GM18861 (cell line): ENCODE data around the gene KLK10.

Experiments used
- ATAC-seq: cut with Tn5 transposase; IDR thresholded peaks from one replicate; pipeline ENCODE4 v1.9.1; 2021; ENCODE audit not compliant: unreplicated experiment

KLK10 gene

GRCh38 chr19:51019544-51019925 lies at the start of gene KLK10:
TSS of gene KLK10 (minus strand) at chr19:51019709. CDS start at chr19:51019130, 579 bp downstream.
- no peak for ATAC-seq

GRCh38 chr19:51066393-51067186 lies 47.1 kb upstream of the KLK10 start:
- ATAC-seq: no peak

- ATAC-seq: no peak
These were observed 45.9 kb upstream of the KLK10 start for GRCh38 chr19:51065221-51065960.

- ATAC-seq: no peak
These were observed 45.2 kb upstream of the KLK10 start, which contains the start of gene KLK13 for GRCh38 chr19:51064534-51065220. TSS of gene KLK13 (minus strand) at chr19:51065092. CDS start at chr19:51065067, 25 bp downstream.

GRCh38 chr19:51063664-51064063 lies 44.2 kb upstream of the KLK10 start:
- no peak for ATAC-seq

GRCh38 chr19:51060973-51061372 lies 41.5 kb upstream of the KLK10 start:
- ATAC-seq: no peak

- ATAC-seq: no peak
These were observed 40.8 kb upstream of the KLK10 start for GRCh38 chr19:51060336-51060735.

GRCh38 chr19:51059715-51060114 lies 40.2 kb upstream of the KLK10 start:
- ATAC-seq: no peak

GRCh38 chr19:51055866-51056265 lies 36.4 kb upstream of the KLK10 start:
- ATAC-seq: no peak

GRCh38 chr19:51047031-51047335 lies 27.5 kb upstream of the KLK10 start:
- ATAC-seq: no peak

- no peak for ATAC-seq
These were observed 24.8 kb upstream of the KLK10 start for GRCh38 chr19:51044327-51044726.

- ATAC-seq: no peak
These were observed 24.0 kb upstream of the KLK10 start for GRCh38 chr19:51043497-51043896.

- ATAC-seq: no peak
These were observed 20.6 kb upstream of the KLK10 start for GRCh38 chr19:51040151-51040550.

GRCh38 chr19:51036519-51036918 lies 17.0 kb upstream of the KLK10 start:
- no peak for ATAC-seq

GRCh38 chr19:51034704-51035103 lies 15.2 kb upstream of the KLK10 start, which contains the start of gene KLK12:
TSS of gene KLK12 (minus strand) at chr19:51035002. CDS start at chr19:51034621, 381 bp downstream.
- ATAC-seq: no peak

- ATAC-seq: no peak
These were observed 12.3 kb upstream of the KLK10 start for GRCh38 chr19:51031880-51032225.

- ATAC-seq: no peak
These were observed 11.8 kb upstream of the KLK10 start for GRCh38 chr19:51031220-51031879.

GRCh38 chr19:51030631-51031030 lies 11.1 kb upstream of the KLK10 start:
- no peak for ATAC-seq

- no peak for ATAC-seq
These were observed 10.2 kb upstream of the KLK10 start for GRCh38 chr19:51029718-51030117.

- ATAC-seq: no peak
These were observed 8.4 kb upstream of the KLK10 start for GRCh38 chr19:51027873-51028272.

- ATAC-seq: no peak
These were observed 7.8 kb upstream of the KLK10 start for GRCh38 chr19:51027126-51027806.
